K562 (cell line): ENCODE measurements around the gene RGS9. TPM values are rescaled to one million over a fixed set of nuclear protein-coding genes. Genes with fewer than 3 reads are reported as not detected.
A peak's percentile ranks its signal among the peaks of the same experiment; 100 is the strongest.

ENCODE experiments used
- CBFA2T2 ChIP-seq: fragments of 450-650 bp; conservative IDR thresholded peaks from 2 replicates; pipeline ENCODE4 v1.6.1; 2017; ENCODE audit warnings: mild to moderate bottlenecking
- CBX8 ChIP-seq: fragments of 200-600 bp; sonication (generic); IDR thresholded peaks from 2 replicates; pipeline ENCODE4 v1.6.1; 2012; ENCODE audit warnings: borderline replicate concordance, mixed run types, low read depth, mild to moderate bottlenecking, moderate library complexity, mixed read lengths, low read length, control low read depth, inconsistent platforms; ENCODE audit not compliant: poor library complexity, severe bottlenecking; ENCODE audit errors: extremely low read depth
- CHCHD3 ChIP-seq: fragments of 250-450 bp; sonication (Bioruptor Pico); IDR thresholded peaks from 2 replicates; pipeline ENCODE4 v2.1.2; 2022; ENCODE audit warnings: mild to moderate bottlenecking
- HIVEP1 ChIP-seq: fragments of 250-450 bp; sonication (Bioruptor Pico); IDR thresholded peaks from 2 replicates; pipeline ENCODE4 v1.4.0; 2020; ENCODE audit warnings: mild to moderate bottlenecking
- MTA2 ChIP-seq: fragments of 450-650 bp; IDR thresholded peaks from 2 replicates; pipeline ENCODE4 v1.6.1; 2016; ENCODE audit warnings: low read depth
- POLR2AphosphoS5 ChIP-seq: IDR thresholded peaks from 2 replicates; pipeline ENCODE4 v1.6.1; 2011; ENCODE audit warnings: mild to moderate bottlenecking, low read depth, low read length, moderate library complexity; ENCODE audit not compliant: control insufficient read depth, insufficient read depth
- PTBP1 ChIP-seq: fragments of 200-400 bp; formaldehyde crosslinking; IDR thresholded peaks from 2 replicates; pipeline ENCODE4 v1.6.1; 2017; ENCODE audit warnings: low read depth, low read length
- U2AF2 ChIP-seq: fragments of 200-400 bp; formaldehyde crosslinking; optimal IDR thresholded peaks from 2 replicates; pipeline ENCODE3; 2017; ENCODE audit warnings: low read depth, mild to moderate bottlenecking, low read length
- ZFP36 ChIP-seq: fragments of 150-350 bp; IDR thresholded peaks from 2 replicates; pipeline ENCODE4 v1.6.1; 2018; ENCODE audit warnings: low read length, low read depth; ENCODE audit not compliant: partially characterized antibody
- ZNF311 ChIP-seq: fragments of 250-450 bp; sonication (Bioruptor Pico); IDR thresholded peaks from 2 replicates; pipeline ENCODE4 v1.4.0; 2020; ENCODE audit warnings: mild to moderate bottlenecking, moderate library complexity
- ZNF77 ChIP-seq: fragments of 250-450 bp; sonication (Bioruptor Pico); IDR thresholded peaks from 2 replicates; pipeline ENCODE4 v1.5.0; 2020
- polyA plus RNA-seq, 8 experiments: library from polyadenylated mRNA; depleted of rRNA in 4 of 8; stranded (reverse) in 5 of 8; unstranded in 3 of 8; fragments of >200 nt; fragmentation: Nextera tagmentation in 2 of 8; fragmentation: Illumina TruSeq in 1 of 8; extraction: Ambion mirVana in 2 of 8; extraction: Trizol in 1 of 8; gene quantifications; 2 replicates each; pipeline versions ENCODE4 v1.2.1 to v1.2.3, GENCODE V29; 2011 to 2014; ENCODE audit warnings: inconsistent platforms in 1 of 8, missing spikeins in 1 of 8
- total RNA-seq, 7 experiments: library from RNA; depleted of rRNA in 6 of 7; stranded (reverse); fragments of >200 nt in 6 of 7; fragmentation: Illumina TruSeq in 2 of 7; extraction: Trizol in 2 of 7; gene quantifications; 2 replicates each; pipeline versions ENCODE4 v1.2.1 to v1.2.3, GENCODE V29; 2011 to 2021; ENCODE audit warnings: low replicate concordance in 1 of 7
- TF ChIP-seq, protein P1 (sequence below): fragments of 250-450 bp; sonication (Bioruptor Pico); IDR thresholded peaks from 2 replicates; pipeline ENCODE4 v1.4.0; 2020; ENCODE audit warnings: borderline replicate concordance
- TF ChIP-seq, protein P2 (sequence below), 2 experiments: fragments of 450-650 bp; formaldehyde crosslinking in 1 of 2; IDR thresholded peaks; 2 replicates each; pipeline versions ENCODE4 v1.4.0 to v1.6.1; 2014 to 2020; ENCODE audit warnings: mild to moderate bottlenecking in 2 of 2, borderline replicate concordance in 1 of 2, low read depth in 1 of 2
- TF ChIP-seq, protein P3 (sequence below): fragments of 250-450 bp; sonication (Bioruptor Pico); IDR thresholded peaks from 2 replicates; pipeline ENCODE4 v1.8.0; 2021; ENCODE audit warnings: mild to moderate bottlenecking, moderate library complexity

The RGS9 gene
- total and polyA plus RNA-seq, 9 of the 15 experiments (the other 6 are each of a cell fraction or from before 2014, with no cell fraction given): 0.18 to 1.4 (median 0.55) TPM

DNA sequence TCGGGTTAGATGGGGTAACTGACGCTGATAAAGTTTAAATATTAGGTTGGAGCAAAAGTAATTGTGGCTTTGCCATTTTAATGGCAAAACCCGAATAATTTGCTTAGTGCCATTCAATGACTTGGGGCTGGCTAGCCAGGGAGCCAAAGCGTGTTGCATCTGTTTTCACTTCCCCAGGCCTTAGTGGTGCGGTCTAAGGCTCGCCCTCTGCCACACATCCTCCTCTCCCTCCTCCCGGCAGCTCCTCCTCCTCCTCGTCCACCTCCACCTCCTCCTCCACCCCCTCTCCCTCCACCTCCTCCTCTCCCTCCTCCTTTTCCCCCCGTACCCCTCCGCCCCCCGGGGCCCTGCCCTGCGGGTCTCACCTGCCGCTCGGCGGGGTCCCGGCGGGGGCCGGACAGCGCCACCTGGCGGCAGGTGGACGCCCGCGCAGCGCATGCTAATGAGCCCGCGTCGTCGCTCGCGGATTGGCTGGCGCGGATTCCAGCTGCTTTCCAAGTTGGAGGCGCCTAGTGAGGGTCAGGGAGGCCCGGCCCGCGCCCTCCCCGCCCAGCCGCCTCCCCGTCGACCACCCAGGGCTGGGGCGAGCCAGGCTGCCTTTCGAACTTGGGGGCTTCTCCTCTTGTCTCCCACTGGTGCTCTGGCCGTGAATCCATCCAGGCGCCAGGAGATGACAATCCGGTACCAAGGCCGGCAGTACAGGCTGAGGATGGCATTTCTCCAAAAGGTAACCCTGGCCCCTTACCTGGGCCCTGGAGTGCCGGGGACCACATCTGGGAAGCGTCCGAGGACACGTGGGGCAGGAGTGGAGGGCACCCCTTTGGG is 36.6 kb upstream of the RGS9 start (continued):
- no peak for TF ChIP-seq CBX8
- TF ChIP-seq, protein P1, sequence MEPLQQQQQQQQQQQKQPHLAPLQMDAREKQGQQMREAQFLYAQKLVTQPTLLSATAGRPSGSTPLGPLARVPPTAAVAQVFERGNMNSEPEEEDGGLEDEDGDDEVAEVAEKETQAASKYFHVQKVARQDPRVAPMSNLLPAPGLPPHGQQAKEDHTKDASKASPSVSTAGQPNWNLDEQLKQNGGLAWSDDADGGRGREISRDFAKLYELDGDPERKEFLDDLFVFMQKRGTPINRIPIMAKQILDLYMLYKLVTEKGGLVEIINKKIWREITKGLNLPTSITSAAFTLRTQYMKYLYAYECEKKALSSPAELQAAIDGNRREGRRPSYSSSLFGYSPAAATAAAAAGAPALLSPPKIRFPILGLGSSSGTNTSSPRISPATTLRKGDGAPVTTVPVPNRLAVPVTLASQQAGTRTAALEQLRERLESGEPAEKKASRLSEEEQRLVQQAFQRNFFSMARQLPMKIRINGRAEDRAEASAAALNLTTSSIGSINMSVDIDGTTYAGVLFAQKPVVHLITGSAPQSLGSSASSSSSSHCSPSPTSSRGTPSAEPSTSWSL: no peak
- TF ChIP-seq ZNF311 (CRISPR knock-in tag): no peak
- TF ChIP-seq HIVEP1 (CRISPR knock-in tag): no peak
- TF ChIP-seq PTBP1: no peak
- no peak for TF ChIP-seq U2AF2
- 0 out of 2 replicates have a peak, but pooled peaks have one; percentile 31 for TF ChIP-seq MTA2
- TF ChIP-seq POLR2AphosphoS5: no peak
- TF ChIP-seq CHCHD3 (CRISPR knock-in tag): no peak
- TF ChIP-seq, protein P2, sequence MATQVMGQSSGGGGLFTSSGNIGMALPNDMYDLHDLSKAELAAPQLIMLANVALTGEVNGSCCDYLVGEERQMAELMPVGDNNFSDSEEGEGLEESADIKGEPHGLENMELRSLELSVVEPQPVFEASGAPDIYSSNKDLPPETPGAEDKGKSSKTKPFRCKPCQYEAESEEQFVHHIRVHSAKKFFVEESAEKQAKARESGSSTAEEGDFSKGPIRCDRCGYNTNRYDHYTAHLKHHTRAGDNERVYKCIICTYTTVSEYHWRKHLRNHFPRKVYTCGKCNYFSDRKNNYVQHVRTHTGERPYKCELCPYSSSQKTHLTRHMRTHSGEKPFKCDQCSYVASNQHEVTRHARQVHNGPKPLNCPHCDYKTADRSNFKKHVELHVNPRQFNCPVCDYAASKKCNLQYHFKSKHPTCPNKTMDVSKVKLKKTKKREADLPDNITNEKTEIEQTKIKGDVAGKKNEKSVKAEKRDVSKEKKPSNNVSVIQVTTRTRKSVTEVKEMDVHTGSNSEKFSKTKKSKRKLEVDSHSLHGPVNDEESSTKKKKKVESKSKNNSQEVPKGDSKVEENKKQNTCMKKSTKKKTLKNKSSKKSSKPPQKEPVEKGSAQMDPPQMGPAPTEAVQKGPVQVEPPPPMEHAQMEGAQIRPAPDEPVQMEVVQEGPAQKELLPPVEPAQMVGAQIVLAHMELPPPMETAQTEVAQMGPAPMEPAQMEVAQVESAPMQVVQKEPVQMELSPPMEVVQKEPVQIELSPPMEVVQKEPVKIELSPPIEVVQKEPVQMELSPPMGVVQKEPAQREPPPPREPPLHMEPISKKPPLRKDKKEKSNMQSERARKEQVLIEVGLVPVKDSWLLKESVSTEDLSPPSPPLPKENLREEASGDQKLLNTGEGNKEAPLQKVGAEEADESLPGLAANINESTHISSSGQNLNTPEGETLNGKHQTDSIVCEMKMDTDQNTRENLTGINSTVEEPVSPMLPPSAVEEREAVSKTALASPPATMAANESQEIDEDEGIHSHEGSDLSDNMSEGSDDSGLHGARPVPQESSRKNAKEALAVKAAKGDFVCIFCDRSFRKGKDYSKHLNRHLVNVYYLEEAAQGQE (IDR thresholded peaks at IDR 0.05; ENCODE audit: borderline replicate concordance): peak; percentile 65
- TF ChIP-seq, protein P2 (CRISPR knock-in tag; IDR thresholded peaks at IDR 0.05; ENCODE audit: low read depth): no peak
- TF ChIP-seq ZNF77 (CRISPR knock-in tag): no peak
- TF ChIP-seq ZFP36: no peak
- no peak for TF ChIP-seq CBFA2T2
- TF ChIP-seq, protein P3, sequence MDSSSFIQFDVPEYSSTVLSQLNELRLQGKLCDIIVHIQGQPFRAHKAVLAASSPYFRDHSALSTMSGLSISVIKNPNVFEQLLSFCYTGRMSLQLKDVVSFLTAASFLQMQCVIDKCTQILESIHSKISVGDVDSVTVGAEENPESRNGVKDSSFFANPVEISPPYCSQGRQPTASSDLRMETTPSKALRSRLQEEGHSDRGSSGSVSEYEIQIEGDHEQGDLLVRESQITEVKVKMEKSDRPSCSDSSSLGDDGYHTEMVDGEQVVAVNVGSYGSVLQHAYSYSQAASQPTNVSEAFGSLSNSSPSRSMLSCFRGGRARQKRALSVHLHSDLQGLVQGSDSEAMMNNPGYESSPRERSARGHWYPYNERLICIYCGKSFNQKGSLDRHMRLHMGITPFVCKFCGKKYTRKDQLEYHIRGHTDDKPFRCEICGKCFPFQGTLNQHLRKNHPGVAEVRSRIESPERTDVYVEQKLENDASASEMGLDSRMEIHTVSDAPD (CRISPR knock-in tag): no peak
